HL-60 (cell line): ENCODE data around the gene TRAPPC14.
"Not testable (repeated sequence)": the region's sequence is repeated elsewhere in the genome, so short reads cannot be mapped to it uniquely, and the experiment has no call there.

Experiments used
- DNase-seq, 2 experiments: peaks; one replicate each; pipeline ENCODE4 v3.0.0-alpha.2; 2010 to 2020; ENCODE audit warnings: low read depth in 1 of 2, low spot score in 1 of 2
- H3K27ac ChIP-seq: fragments of 250-450 bp; sonication (Bioruptor Pico); replicated peaks from 2 replicates; pipeline ENCODE4 v1.5.1; 2020; ENCODE audit warnings: mild to moderate bottlenecking, moderate library complexity
- H3K27me3 ChIP-seq: fragments of 250-450 bp; sonication (Bioruptor Pico); 2 replicates; pipeline ENCODE4 v1.5.1; 2021; ENCODE audit warnings: mild to moderate bottlenecking, moderate library complexity; ENCODE audit not compliant: insufficient read depth, poor library complexity, severe bottlenecking
- H3K4me3 ChIP-seq: replicated peaks from 2 replicates; pipeline ENCODE4 v1.5.1; 2011; ENCODE audit warnings: mild to moderate bottlenecking, control low read depth, low read length; ENCODE audit not compliant: insufficient read depth
- CTCF ChIP-seq: IDR thresholded peaks from one replicate; pipeline ENCODE4 v1.5.1; 2011; ENCODE audit warnings: low read length, control low read depth, inconsistent platforms; ENCODE audit not compliant: insufficient read depth
- GABPA ChIP-seq: IDR thresholded peaks from 2 replicates; pipeline ENCODE4 v1.6.1; 2012; ENCODE audit warnings: low read depth
- POLR2AphosphoS5 ChIP-seq: IDR thresholded peaks from 2 replicates; pipeline ENCODE4 v1.6.1; 2012; ENCODE audit warnings: low read depth
- REST ChIP-seq: IDR thresholded peaks from 2 replicates; pipeline ENCODE4 v1.6.1; 2012; ENCODE audit warnings: low read depth; ENCODE audit not compliant: insufficient replicate concordance
- SPI1 ChIP-seq: IDR thresholded peaks from 2 replicates; pipeline ENCODE4 v1.6.1; 2012; ENCODE audit warnings: low read depth, mild to moderate bottlenecking, borderline replicate concordance

Gene TRAPPC14

GRCh38 chr7:100195222-100195621 lies 36.7 kb upstream of the TRAPPC14 start:
- Histone ChIP-seq H3K27me3 (no peaks in the 10 kb centered on the region), H3K27ac (no peak overlapping the region), H3K4me3 (no peak overlapping the region)
- TF ChIP-seq CTCF: no peak
- TF ChIP-seq SPI1: no peak
- TF ChIP-seq POLR2AphosphoS5: no peak
- no peak for TF ChIP-seq GABPA
- TF ChIP-seq REST: no peak
- no peak for DNase-seq

GRCh38 chr7:100192969-100193368 lies 34.4 kb upstream of the TRAPPC14 start:
- no peak for TF ChIP-seq POLR2AphosphoS5
- no peak for TF ChIP-seq CTCF
- no peak for TF ChIP-seq SPI1
- no peak for TF ChIP-seq REST
- TF ChIP-seq GABPA: no peak
- no peak for DNase-seq
- Histone ChIP-seq H3K4me3 (no peak overlapping the region), H3K27me3 (no peaks in the 10 kb centered on the region), H3K27ac (no peak overlapping the region)

- peak in 1 of 2 experiments; percentile 42 for DNase-seq
- H3K27me3 ChIP-seq, H3K4me3 ChIP-seq, H3K27ac ChIP-seq: not testable (repeated sequence)
Measured at GRCh38 chr7:100192281-100192862, 33.8 kb upstream of the TRAPPC14 start.

- no peak for TF ChIP-seq REST
- no peak for TF ChIP-seq SPI1
- no peak for TF ChIP-seq GABPA
- no peak for TF ChIP-seq CTCF
- TF ChIP-seq POLR2AphosphoS5: no peak
- peak; percentile 50 to 81 for DNase-seq
- Histone ChIP-seq H3K27me3 (no peaks in the 10 kb centered on the region), H3K4me3 (no peak overlapping the region), H3K27ac (peak overlapping the region; percentile 3)
Measured at GRCh38 chr7:100191775-100192174, 33.3 kb upstream of the TRAPPC14 start.
